NB4 (cell line): ENCODE data around the gene LRGUK.
"Not testable (repeated sequence)": the region's sequence is repeated elsewhere in the genome, so short reads cannot be mapped to it uniquely, and the experiment has no call there.

Experiments
- DNase-seq: peaks from one replicate; pipeline ENCODE4 v3.0.0; 2010; ENCODE audit warnings: low read depth
- H3K4me3 ChIP-seq: one replicate; pipeline ENCODE4 v1.5.1; 2011; ENCODE audit warnings: mild to moderate bottlenecking, low read depth, low read length, moderate library complexity
- CTCF ChIP-seq: IDR thresholded peaks from one replicate; pipeline ENCODE4 v1.5.1; 2012; ENCODE audit warnings: low read depth, low read length
- MAX ChIP-seq: IDR thresholded peaks from 2 replicates; pipeline ENCODE4 v1.6.1; 2011; ENCODE audit warnings: low read depth, low read length
- MYC ChIP-seq: IDR thresholded peaks from 2 replicates; pipeline ENCODE4 v1.6.1; 2011; ENCODE audit warnings: low read depth, low read length
- POLR2A ChIP-seq: IDR thresholded peaks from 2 replicates; pipeline ENCODE4 v1.6.1; 2011; ENCODE audit warnings: mild to moderate bottlenecking; ENCODE audit not compliant: insufficient read length; ENCODE audit errors: extremely low read depth

Gene LRGUK

GRCh38 chr7:134287916-134288659, 160.9 kb downstream of the LRGUK start:
- no peak overlapping the region for H3K4me3 ChIP-seq
- TF ChIP-seq POLR2A (no peak), CTCF (no peak), MAX (no peak), MYC (no peak)
- DNase-seq = no peak

- no peak overlapping the region for H3K4me3 ChIP-seq
- no peak for DNase-seq
- TF ChIP-seq MAX (no peak), POLR2A (no peak)
These were observed 162.3 kb downstream of the LRGUK start for GRCh38 chr7:134289423-134289822.

- no peak for DNase-seq
- no peak overlapping the region for H3K4me3 ChIP-seq
- TF ChIP-seq MAX = no peak
- TF ChIP-seq MYC = no peak
- TF ChIP-seq CTCF = no peak
- no peak for TF ChIP-seq POLR2A
These were observed 162.7 kb downstream of the LRGUK start for GRCh38 chr7:134289841-134290240.

- no peak for TF ChIP-seq MYC
- TF ChIP-seq MAX = no peak
- no peak for TF ChIP-seq CTCF
- TF ChIP-seq POLR2A = no peak
- DNase-seq = no peak
- H3K4me3 ChIP-seq = no peak overlapping the region
These were observed 163.1 kb downstream of the LRGUK start for GRCh38 chr7:134290286-134290685.

GRCh38 chr7:134293002-134293740, 166.0 kb downstream of the LRGUK start:
- peak; percentile 24 for DNase-seq
- TF ChIP-seq MAX (no peak), CTCF (no peak), MYC (no peak), POLR2A (no peak)
- H3K4me3 ChIP-seq = no peak overlapping the region

GRCh38 chr7:134295982-134296381, 168.8 kb downstream of the LRGUK start:
- not testable (repeated sequence) for DNase-seq

More at GRCh38 chr7:134295982-134296381, 168.8 kb downstream of the LRGUK start:
- H3K4me3 ChIP-seq = not testable (repeated sequence)
